Measurements from ENCODE around the gene KCNIP2.
A peak's percentile ranks its signal among the peaks of the same experiment; 100 is the strongest.

Gene KCNIP2

DNA sequence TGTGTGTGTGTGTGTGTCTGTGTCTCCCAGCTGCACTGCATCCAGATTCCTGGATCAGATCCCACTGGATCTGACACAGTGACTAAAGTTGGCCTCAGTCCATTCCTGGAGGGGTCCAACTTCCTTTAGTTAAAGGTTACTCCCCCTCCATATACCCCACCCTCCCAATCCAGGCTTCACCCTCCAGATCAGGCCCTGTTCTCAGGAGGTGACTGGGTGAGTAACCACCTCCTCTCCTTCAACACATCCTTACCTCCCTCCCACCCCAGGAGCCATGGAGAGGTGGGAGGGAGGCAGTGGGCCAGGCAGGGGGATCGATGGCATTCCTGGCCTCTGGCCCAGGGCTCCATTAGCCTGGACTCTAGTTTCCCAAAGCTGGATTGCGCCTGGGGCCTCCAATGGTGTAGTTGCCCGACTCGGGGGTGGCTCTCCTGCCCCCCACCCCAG lies 11.3 kb downstream of the KCNIP2 start:
- TF ChIP-seq EZH2phosphoT487 (IDR thresholded peaks at IDR 0.05; ENCODE audit: low read length) (no peak), EZH2 (optimal IDR thresholded peaks at IDR 0.05; ENCODE audit: low read depth, low read length) (no peak)
- TF ChIP-seq, protein P1, sequence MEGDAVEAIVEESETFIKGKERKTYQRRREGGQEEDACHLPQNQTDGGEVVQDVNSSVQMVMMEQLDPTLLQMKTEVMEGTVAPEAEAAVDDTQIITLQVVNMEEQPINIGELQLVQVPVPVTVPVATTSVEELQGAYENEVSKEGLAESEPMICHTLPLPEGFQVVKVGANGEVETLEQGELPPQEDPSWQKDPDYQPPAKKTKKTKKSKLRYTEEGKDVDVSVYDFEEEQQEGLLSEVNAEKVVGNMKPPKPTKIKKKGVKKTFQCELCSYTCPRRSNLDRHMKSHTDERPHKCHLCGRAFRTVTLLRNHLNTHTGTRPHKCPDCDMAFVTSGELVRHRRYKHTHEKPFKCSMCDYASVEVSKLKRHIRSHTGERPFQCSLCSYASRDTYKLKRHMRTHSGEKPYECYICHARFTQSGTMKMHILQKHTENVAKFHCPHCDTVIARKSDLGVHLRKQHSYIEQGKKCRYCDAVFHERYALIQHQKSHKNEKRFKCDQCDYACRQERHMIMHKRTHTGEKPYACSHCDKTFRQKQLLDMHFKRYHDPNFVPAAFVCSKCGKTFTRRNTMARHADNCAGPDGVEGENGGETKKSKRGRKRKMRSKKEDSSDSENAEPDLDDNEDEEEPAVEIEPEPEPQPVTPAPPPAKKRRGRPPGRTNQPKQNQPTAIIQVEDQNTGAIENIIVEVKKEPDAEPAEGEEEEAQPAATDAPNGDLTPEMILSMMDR (IDR thresholded peaks at IDR 0.05; ENCODE audit: low read length), result no peak
- Histone ChIP-seq H3K4me1 (ENCODE audit: low read length) (peaks cover 9% of the 10 kb centered on the region; the same call in 1 of the 2 replicates), H3F3A (ENCODE audit: insufficient read depth, low read length) (peaks cover 19% of the 10 kb centered on the region), H3K79me2 (ENCODE audit: low read length) (no peaks in the 10 kb centered on the region), H4K20me1 (ENCODE audit: insufficient read depth, low read length) (no peaks in the 10 kb centered on the region), H3K27ac (ENCODE audit: low read length) (no peak overlapping the region), H3K9me2 (replicated peaks; ENCODE audit: insufficient read depth, low read length) (no peaks in the 10 kb centered on the region), H3K9ac (ENCODE audit: low read length) (no peak overlapping the region), H3K36me3 (replicated peaks; ENCODE audit: insufficient read depth, low read length) (no peaks in the 10 kb centered on the region), H3K4me3 (ENCODE audit: low read length) (no peak overlapping the region), H3K4me2 (ENCODE audit: low read depth, low read length) (no peak overlapping the region), H2AFZ (ENCODE audit: low read length) (no peak overlapping the region), H3K27me3 (replicated peaks; ENCODE audit: insufficient read depth, low read length) (no peaks in the 10 kb centered on the region), H3K9me3 (replicated peaks; ENCODE audit: insufficient read depth, low read length) (no peaks in the 10 kb centered on the region)
- no peak for DNase-seq

DNA sequence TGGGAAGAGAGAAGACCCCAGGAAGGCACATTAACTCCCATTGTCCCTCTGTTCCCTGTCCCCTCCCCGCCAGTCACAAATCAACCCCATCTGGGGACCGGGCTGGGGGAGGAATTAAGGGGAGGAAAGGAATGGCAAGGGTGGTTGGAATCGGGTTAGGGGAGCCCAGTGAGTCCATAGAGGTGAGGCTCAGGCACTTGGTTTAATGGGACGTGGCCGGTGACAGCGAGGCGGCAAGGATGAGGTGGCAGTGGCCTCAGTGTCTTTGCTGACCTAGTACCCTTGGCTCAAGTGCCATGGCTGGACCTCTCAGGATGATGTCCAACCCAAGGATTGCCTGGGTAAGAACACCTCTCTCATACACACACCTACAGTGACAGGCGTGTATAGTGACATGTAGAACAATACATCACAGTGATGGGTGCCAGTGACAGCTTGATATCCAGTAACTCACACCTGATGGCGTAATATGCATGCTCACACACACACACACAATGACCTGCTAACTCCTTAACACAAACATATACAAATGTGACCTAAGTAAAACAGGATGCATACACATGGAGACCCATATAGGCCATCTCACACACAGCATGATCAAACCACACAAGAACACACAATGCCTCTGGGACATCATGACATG lies 12.3 kb downstream of the KCNIP2 start:
- Histone ChIP-seq H4K20me1 (ENCODE audit: insufficient read depth, low read length) (no peaks in the 10 kb centered on the region), H3K36me3 (replicated peaks; ENCODE audit: insufficient read depth, low read length) (no peaks in the 10 kb centered on the region), H3K27ac (ENCODE audit: low read length) (peak overlapping the region; percentile 33; the same call in 1 of the 2 replicates), H3K9me3 (replicated peaks; ENCODE audit: insufficient read depth, low read length) (no peaks in the 10 kb centered on the region), H3F3A (ENCODE audit: insufficient read depth, low read length) (peaks cover 19% of the 10 kb centered on the region), H3K9me2 (replicated peaks; ENCODE audit: insufficient read depth, low read length) (no peaks in the 10 kb centered on the region), H2AFZ (ENCODE audit: low read length) (peak overlapping the region; percentile 90), H3K79me2 (ENCODE audit: low read length) (no peaks in the 10 kb centered on the region), H3K4me1 (ENCODE audit: low read length) (peaks cover 9% of the 10 kb centered on the region; the same call in 1 of the 2 replicates), H3K9ac (ENCODE audit: low read length) (peak overlapping the region; percentile 51; the same call in 1 of the 2 replicates), H3K4me3 (ENCODE audit: low read length) (peak overlapping the region; percentile 76), H3K4me2 (ENCODE audit: low read depth, low read length) (peak overlapping the region; percentile 94), H3K27me3 (replicated peaks; ENCODE audit: insufficient read depth, low read length) (no peaks in the 10 kb centered on the region)
- TF ChIP-seq, protein P1 (IDR thresholded peaks at IDR 0.05; ENCODE audit: low read length), result no peak
- TF ChIP-seq EZH2phosphoT487 (IDR thresholded peaks at IDR 0.05; ENCODE audit: low read length), result no peak
- no peak for TF ChIP-seq EZH2 (optimal IDR thresholded peaks at IDR 0.05; ENCODE audit: low read depth, low read length)
- no peak for DNase-seq

DNA sequence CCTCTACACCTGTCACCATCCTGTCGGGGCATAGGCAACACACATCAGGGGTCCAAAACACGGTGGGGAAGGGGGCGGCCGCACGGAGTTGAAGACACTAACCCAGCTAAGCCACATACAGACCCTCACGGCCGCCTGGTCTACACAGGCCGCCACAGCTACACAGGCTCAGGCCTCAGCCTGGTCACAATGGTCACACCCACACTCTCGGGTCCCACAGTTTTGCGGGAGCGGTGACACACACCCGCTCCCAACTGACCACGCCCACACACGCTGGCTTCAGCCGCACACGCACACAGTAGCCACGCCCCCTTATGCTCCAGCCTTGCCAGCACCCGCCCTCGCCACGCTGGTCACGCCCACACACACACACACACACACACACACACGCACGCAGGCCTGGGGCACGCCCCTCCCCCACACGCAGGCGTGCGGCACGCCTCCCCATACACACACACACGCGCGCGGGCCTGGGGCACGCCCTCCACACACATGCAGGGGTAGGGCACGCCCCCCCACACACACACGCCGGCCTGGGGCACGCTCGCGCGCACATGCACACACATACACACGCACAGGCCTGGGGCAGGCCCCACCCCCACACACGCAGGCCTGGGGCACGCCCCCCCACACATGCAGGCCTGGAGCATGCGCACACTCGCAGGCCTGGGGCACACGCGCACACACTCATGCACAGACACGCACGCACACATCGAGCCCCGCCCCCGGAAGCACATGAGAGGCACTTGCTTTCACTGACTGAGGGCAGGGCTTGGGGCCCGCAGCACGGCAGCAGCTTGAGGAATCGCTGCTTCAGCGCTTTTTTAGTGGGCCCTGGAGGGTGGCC lies 13.1 kb downstream of the KCNIP2 start:
- Histone ChIP-seq H3F3A (ENCODE audit: insufficient read depth, low read length) (peaks cover 19% of the 10 kb centered on the region), H3K9ac (ENCODE audit: low read length) (peak overlapping the region; percentile 51; the same call in 1 of the 2 replicates), H3K4me2 (ENCODE audit: low read depth, low read length) (peak overlapping the region; percentile 94), H3K9me3 (replicated peaks; ENCODE audit: insufficient read depth, low read length) (no peaks in the 10 kb centered on the region), H3K27me3 (replicated peaks; ENCODE audit: insufficient read depth, low read length) (no peaks in the 10 kb centered on the region), H3K27ac (ENCODE audit: low read length) (peak overlapping the region; percentile 33; the same call in 1 of the 2 replicates), H3K4me1 (ENCODE audit: low read length) (peaks cover 9% of the 10 kb centered on the region; the same call in 1 of the 2 replicates), H3K79me2 (ENCODE audit: low read length) (no peaks in the 10 kb centered on the region), H3K9me2 (replicated peaks; ENCODE audit: insufficient read depth, low read length) (no peaks in the 10 kb centered on the region), H2AFZ (ENCODE audit: low read length) (peak overlapping the region; percentile 90), H3K36me3 (replicated peaks; ENCODE audit: insufficient read depth, low read length) (no peaks in the 10 kb centered on the region), H3K4me3 (ENCODE audit: low read length) (peak overlapping the region; percentile 76), H4K20me1 (ENCODE audit: insufficient read depth, low read length) (no peaks in the 10 kb centered on the region)
- peak; percentile 91 for DNase-seq
- TF ChIP-seq EZH2phosphoT487 (IDR thresholded peaks at IDR 0.05; ENCODE audit: low read length), result no peak
- no peak for TF ChIP-seq EZH2 (optimal IDR thresholded peaks at IDR 0.05; ENCODE audit: low read depth, low read length)
- TF ChIP-seq, protein P1 (IDR thresholded peaks at IDR 0.05; ENCODE audit: low read length), result no peak

Measured in MM.1S (cell line).